Measurements from ENCODE around the gene RCOR1.
"Not testable (repeated sequence)": the region's sequence is repeated elsewhere in the genome, so short reads cannot be mapped to it uniquely, and the experiment has no call there.

The RCOR1 gene

GRCh38 chr14:102571478-102572042, 20.9 kb upstream of the RCOR1 start:
- H3K4me3 ChIP-seq (ENCODE audit: low read depth, low read length), result no peak overlapping the region
- DNase-seq (ENCODE audit: low read depth, low spot score), result no peak
- in situ Hi-C loops (cut with HindIII; ENCODE audit: low sequenced_read_pairs), result no loop called here
- TF ChIP-seq, protein P1, sequence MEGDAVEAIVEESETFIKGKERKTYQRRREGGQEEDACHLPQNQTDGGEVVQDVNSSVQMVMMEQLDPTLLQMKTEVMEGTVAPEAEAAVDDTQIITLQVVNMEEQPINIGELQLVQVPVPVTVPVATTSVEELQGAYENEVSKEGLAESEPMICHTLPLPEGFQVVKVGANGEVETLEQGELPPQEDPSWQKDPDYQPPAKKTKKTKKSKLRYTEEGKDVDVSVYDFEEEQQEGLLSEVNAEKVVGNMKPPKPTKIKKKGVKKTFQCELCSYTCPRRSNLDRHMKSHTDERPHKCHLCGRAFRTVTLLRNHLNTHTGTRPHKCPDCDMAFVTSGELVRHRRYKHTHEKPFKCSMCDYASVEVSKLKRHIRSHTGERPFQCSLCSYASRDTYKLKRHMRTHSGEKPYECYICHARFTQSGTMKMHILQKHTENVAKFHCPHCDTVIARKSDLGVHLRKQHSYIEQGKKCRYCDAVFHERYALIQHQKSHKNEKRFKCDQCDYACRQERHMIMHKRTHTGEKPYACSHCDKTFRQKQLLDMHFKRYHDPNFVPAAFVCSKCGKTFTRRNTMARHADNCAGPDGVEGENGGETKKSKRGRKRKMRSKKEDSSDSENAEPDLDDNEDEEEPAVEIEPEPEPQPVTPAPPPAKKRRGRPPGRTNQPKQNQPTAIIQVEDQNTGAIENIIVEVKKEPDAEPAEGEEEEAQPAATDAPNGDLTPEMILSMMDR (IDR thresholded peaks at IDR 0.05; ENCODE audit: low read depth, low read length), result no peak

DNA sequence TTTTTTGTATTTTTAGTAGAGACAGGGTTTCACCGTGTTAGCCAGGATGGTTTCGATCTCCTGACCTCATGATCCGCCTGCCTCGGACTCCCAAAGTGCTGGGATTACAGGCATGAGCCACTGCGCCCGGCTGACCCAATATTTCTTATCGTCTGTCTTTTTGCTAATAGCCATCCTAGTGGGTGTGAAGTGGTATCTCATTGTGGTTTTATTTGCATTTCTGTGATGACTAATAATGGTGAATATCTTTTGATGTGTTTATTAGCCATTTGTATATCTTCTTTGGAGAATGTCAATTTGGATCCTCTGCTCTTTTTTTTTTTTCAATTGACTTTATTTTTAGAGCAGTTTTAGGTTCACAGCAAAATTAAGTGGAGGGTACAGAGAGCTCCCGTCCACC, 19.3 kb upstream of the RCOR1 start:
- in situ Hi-C loops (cut with HindIII; ENCODE audit: low sequenced_read_pairs); DNase-seq (ENCODE audit: low read depth, low spot score); H3K4me3 ChIP-seq (ENCODE audit: low read depth, low read length): not testable (repeated sequence)

- TF ChIP-seq, protein P1 (IDR thresholded peaks at IDR 0.05; ENCODE audit: low read depth, low read length), result no peak
- in situ Hi-C loops (cut with HindIII; ENCODE audit: low sequenced_read_pairs), result no loop called here
- H3K4me3 ChIP-seq (ENCODE audit: low read depth, low read length), result no peak overlapping the region
- DNase-seq (ENCODE audit: low read depth, low spot score), result no peak
Observed at GRCh38 chr14:102573591-102574046, 18.8 kb upstream of the RCOR1 start.

GRCh38 chr14:102574281-102575159, 17.9 kb upstream of the RCOR1 start:
- TF ChIP-seq, protein P1 (IDR thresholded peaks at IDR 0.05; ENCODE audit: low read depth, low read length), result no peak
- H3K4me3 ChIP-seq (ENCODE audit: low read depth, low read length), result no peak overlapping the region
- no peak for DNase-seq (ENCODE audit: low read depth, low spot score)
- in situ Hi-C loops (cut with HindIII; ENCODE audit: low sequenced_read_pairs), result no loop called here

DNA sequence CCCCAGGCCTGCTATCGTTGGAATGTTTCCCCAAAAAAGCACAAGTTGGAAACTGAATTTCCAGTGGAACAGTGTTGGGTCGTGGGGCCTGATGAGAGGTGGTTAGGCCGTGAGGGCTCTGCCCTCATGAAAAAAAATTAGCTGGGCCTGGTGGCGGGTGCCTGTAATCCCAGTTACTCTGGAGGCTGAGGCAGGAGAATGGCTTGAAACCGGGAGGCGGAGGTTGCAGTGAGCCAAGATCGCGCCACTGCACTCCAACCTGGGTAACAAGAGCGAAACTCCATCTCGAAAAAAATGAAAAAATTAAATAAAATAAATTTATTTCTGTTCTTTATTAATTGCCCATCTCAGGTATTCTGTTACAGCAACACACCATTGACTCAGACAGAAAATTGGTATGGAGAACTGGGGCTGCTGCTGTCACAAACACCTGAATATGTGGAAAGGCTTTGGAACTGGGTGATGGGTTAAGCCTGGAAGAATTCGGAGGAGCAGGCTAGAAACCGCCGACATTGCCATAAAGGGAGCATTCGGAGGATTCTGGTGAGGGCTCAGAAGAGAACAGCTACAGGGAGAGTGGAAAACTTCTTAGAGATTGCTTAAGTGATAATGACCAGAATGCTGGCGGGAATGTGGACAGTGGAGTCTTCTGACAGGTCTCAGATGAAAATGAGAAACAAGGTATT, 17.1 kb upstream of the RCOR1 start:
- TF ChIP-seq, protein P1 (IDR thresholded peaks at IDR 0.05; ENCODE audit: low read depth, low read length), result no peak
- DNase-seq (ENCODE audit: low read depth, low spot score), result no peak
- in situ Hi-C loops (cut with HindIII; ENCODE audit: low sequenced_read_pairs), result no loop called here
- H3K4me3 ChIP-seq (ENCODE audit: low read depth, low read length), result no peak overlapping the region

DNA sequence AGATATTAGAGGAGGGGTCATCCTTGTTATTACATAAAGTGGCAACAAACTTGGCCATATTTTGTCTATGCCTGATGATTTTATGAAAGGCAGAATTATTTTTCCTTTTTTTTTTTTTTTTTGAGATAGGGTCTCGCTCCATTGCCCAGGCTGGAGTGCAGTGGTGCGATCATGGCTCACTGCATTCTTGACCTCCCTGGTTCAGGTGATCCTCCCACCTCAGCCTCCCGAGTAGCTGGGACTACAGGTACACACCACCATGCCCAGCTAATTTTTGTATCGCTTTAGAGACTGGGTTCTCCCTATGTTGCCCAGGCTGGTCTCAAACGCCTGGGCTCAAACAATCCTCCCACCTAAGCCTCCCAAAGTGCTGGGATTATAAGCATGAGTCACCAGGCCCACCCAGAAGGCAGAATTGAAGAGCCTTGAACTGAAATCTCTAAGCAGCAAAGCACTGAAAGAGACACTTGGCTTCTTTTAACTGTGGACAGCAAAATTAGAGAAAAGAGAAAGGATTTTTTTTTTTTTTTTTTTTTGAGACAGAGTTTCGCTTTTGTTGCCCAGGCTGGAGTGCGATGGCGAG, 16.5 kb upstream of the RCOR1 start:
- H3K4me3 ChIP-seq (ENCODE audit: low read depth, low read length); DNase-seq (ENCODE audit: low read depth, low spot score); in situ Hi-C loops (cut with HindIII; ENCODE audit: low sequenced_read_pairs): not testable (repeated sequence)

GRCh38 chr14:102578821-102579220, 13.6 kb upstream of the RCOR1 start:
- in situ Hi-C loops (cut with HindIII; ENCODE audit: low sequenced_read_pairs), result no loop called here
- no peak overlapping the region for H3K4me3 ChIP-seq (ENCODE audit: low read depth, low read length)
- no peak for DNase-seq (ENCODE audit: low read depth, low spot score)
- TF ChIP-seq, protein P1 (IDR thresholded peaks at IDR 0.05; ENCODE audit: low read depth, low read length), result no peak
